Osteocyte (in vitro differentiated cells): Measurements from ENCODE around the gene MYMK. TPM values are rescaled to one million over a fixed set of nuclear protein-coding genes. Genes with fewer than 3 reads are reported as not detected.

ENCODE experiments used
- DNase-seq: peaks from one replicate; pipeline ENCODE4 v3.0.0; 2021; ENCODE audit warnings: mixed read lengths; ENCODE audit not compliant: unreplicated experiment; ENCODE audit errors: extremely low spot score
- H3K27ac Mint-ChIP-seq: one replicate; pipeline ENCODE4 v1.8.0; 2021; ENCODE audit warnings: mild to moderate bottlenecking, mixed read lengths; ENCODE audit not compliant: unreplicated experiment
- H3K27me3 Mint-ChIP-seq: one replicate; pipeline ENCODE4 v1.8.0; 2021; ENCODE audit warnings: mixed read lengths; ENCODE audit not compliant: unreplicated experiment
- H3K36me3 Mint-ChIP-seq: one replicate; pipeline ENCODE4 v1.8.0; 2021; ENCODE audit warnings: mixed read lengths; ENCODE audit not compliant: unreplicated experiment
- H3K4me1 Mint-ChIP-seq: one replicate; pipeline ENCODE4 v1.8.0; 2021; ENCODE audit warnings: mixed read lengths; ENCODE audit not compliant: unreplicated experiment
- H3K4me3 Mint-ChIP-seq: one replicate; pipeline ENCODE4 v1.8.0; 2021; ENCODE audit warnings: mild to moderate bottlenecking, moderate library complexity, mixed read lengths; ENCODE audit not compliant: unreplicated experiment
- H3K9me3 Mint-ChIP-seq: one replicate; pipeline ENCODE4 v1.8.0; 2021; ENCODE audit warnings: mixed read lengths; ENCODE audit not compliant: unreplicated experiment
- total RNA-seq: library from RNA; stranded (reverse); gene quantifications from 2 replicates; pipeline ENCODE4 v1.2.1, GENCODE V29; 2021
- TF ChIP-seq, protein P1 (sequence below): fragments of 200-600 bp; sonication (generic); IDR thresholded peaks from 2 replicates; pipeline ENCODE4 v1.5.0; 2021; ENCODE audit warnings: antibody characterized with exemption, mild to moderate bottlenecking, moderate library complexity

The MYMK gene
- total RNA-seq, 1 donor from 2014 or later: not detected

- no peak for DNase-seq
- TF ChIP-seq, protein P1, sequence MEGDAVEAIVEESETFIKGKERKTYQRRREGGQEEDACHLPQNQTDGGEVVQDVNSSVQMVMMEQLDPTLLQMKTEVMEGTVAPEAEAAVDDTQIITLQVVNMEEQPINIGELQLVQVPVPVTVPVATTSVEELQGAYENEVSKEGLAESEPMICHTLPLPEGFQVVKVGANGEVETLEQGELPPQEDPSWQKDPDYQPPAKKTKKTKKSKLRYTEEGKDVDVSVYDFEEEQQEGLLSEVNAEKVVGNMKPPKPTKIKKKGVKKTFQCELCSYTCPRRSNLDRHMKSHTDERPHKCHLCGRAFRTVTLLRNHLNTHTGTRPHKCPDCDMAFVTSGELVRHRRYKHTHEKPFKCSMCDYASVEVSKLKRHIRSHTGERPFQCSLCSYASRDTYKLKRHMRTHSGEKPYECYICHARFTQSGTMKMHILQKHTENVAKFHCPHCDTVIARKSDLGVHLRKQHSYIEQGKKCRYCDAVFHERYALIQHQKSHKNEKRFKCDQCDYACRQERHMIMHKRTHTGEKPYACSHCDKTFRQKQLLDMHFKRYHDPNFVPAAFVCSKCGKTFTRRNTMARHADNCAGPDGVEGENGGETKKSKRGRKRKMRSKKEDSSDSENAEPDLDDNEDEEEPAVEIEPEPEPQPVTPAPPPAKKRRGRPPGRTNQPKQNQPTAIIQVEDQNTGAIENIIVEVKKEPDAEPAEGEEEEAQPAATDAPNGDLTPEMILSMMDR: no peak
- H3K36me3 Mint-ChIP-seq: no peaks in the 10 kb centered on the region
- no peak overlapping the region for H3K27ac Mint-ChIP-seq
- H3K27me3 Mint-ChIP-seq: peaks cover 19% of the 10 kb centered on the region
- peaks cover 1% of the 10 kb centered on the region for H3K4me1 Mint-ChIP-seq
- no peaks in the 10 kb centered on the region for H3K9me3 Mint-ChIP-seq
- H3K4me3 Mint-ChIP-seq: no peak overlapping the region
These were observed 14.4 kb upstream of the MYMK start for GRCh38 chr9:133538851-133539833.

- Mint-ChIP-seq H3K4me3 (no peak overlapping the region), H3K4me1 (peaks cover 7% of the 10 kb centered on the region), H3K36me3 (no peaks in the 10 kb centered on the region), H3K27ac (no peak overlapping the region), H3K27me3 (peaks cover 21% of the 10 kb centered on the region), H3K9me3 (no peaks in the 10 kb centered on the region)
- TF ChIP-seq, protein P1: no peak
- DNase-seq: no peak
These were observed 13.4 kb upstream of the MYMK start for GRCh38 chr9:133538176-133538575.

GRCh38 chr9:133537257-133537656 lies 12.5 kb upstream of the MYMK start:
- Mint-ChIP-seq H3K4me1 (peaks cover 7% of the 10 kb centered on the region), H3K36me3 (no peaks in the 10 kb centered on the region), H3K9me3 (no peaks in the 10 kb centered on the region), H3K4me3 (no peak overlapping the region), H3K27me3 (peaks cover 23% of the 10 kb centered on the region), H3K27ac (no peak overlapping the region)
- no peak for DNase-seq
- TF ChIP-seq, protein P1: no peak

- no peak overlapping the region for H3K27ac Mint-ChIP-seq
- no peaks in the 10 kb centered on the region for H3K9me3 Mint-ChIP-seq
- no peaks in the 10 kb centered on the region for H3K36me3 Mint-ChIP-seq
- H3K27me3 Mint-ChIP-seq: peaks cover 23% of the 10 kb centered on the region
- H3K4me1 Mint-ChIP-seq: peaks cover 7% of the 10 kb centered on the region
- TF ChIP-seq, protein P1: no peak
- no peak for DNase-seq
- H3K4me3 Mint-ChIP-seq: no peak overlapping the region
These were observed 11.8 kb upstream of the MYMK start for GRCh38 chr9:133536536-133536935.

- H3K4me1 Mint-ChIP-seq: peaks cover 7% of the 10 kb centered on the region
- H3K36me3 Mint-ChIP-seq: no peaks in the 10 kb centered on the region
- TF ChIP-seq, protein P1: no peak
- no peak for DNase-seq
- no peak overlapping the region for H3K27ac Mint-ChIP-seq
- peaks cover 23% of the 10 kb centered on the region for H3K27me3 Mint-ChIP-seq
- no peak overlapping the region for H3K4me3 Mint-ChIP-seq
- no peaks in the 10 kb centered on the region for H3K9me3 Mint-ChIP-seq
These were observed 11.3 kb upstream of the MYMK start for GRCh38 chr9:133536080-133536479.
